ENCODE measurements around the gene CTRL.

DNA sequence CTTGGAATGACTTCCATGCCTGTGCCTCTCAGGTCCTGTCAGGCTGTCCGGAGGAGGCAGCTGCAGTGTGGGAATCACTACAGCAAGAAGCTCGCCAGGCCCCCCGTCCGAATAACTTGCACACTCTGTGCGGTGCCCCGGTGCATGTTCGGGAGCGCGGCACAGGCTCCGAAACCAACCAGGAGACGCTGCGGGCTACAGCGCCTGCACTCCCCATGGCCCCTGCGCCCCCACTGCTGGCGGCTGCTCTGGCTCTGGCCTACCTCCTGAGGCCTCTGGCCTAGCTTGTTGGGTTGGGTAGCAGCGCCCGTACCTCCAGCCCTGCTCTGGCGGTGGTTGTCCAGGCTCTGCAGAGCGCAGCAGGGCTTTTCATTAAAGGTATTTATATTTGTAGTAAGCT is 45.7 kb downstream of the CTRL start:
- TF ChIP-seq SP1 (IDR thresholded peaks at IDR 0.05) (no peak), FOXM1 (IDR thresholded peaks at IDR 0.05; ENCODE audit: borderline replicate concordance) (no peak), ELF4 (IDR thresholded peaks at IDR 0.05) (no peak), BHLHE40 (IDR thresholded peaks at IDR 0.05; ENCODE audit: borderline replicate concordance) (no peak), TARDBP (IDR thresholded peaks at IDR 0.05) (no peak), HDGF (IDR thresholded peaks at IDR 0.05; ENCODE audit: borderline replicate concordance) (no peak)

Data from HEK293T (cell line).